Activated T-cell treated with anti-CD3 and anti-CD28 coated beads for 1 hour (primary cell): Measurements from ENCODE around the gene DEPP1.

ENCODE experiments used
- DNase-seq: peaks from one replicate; pipeline ENCODE4 v3.0.0-alpha.2; 2020; ENCODE audit warnings: low read depth

The DEPP1 gene

DNA sequence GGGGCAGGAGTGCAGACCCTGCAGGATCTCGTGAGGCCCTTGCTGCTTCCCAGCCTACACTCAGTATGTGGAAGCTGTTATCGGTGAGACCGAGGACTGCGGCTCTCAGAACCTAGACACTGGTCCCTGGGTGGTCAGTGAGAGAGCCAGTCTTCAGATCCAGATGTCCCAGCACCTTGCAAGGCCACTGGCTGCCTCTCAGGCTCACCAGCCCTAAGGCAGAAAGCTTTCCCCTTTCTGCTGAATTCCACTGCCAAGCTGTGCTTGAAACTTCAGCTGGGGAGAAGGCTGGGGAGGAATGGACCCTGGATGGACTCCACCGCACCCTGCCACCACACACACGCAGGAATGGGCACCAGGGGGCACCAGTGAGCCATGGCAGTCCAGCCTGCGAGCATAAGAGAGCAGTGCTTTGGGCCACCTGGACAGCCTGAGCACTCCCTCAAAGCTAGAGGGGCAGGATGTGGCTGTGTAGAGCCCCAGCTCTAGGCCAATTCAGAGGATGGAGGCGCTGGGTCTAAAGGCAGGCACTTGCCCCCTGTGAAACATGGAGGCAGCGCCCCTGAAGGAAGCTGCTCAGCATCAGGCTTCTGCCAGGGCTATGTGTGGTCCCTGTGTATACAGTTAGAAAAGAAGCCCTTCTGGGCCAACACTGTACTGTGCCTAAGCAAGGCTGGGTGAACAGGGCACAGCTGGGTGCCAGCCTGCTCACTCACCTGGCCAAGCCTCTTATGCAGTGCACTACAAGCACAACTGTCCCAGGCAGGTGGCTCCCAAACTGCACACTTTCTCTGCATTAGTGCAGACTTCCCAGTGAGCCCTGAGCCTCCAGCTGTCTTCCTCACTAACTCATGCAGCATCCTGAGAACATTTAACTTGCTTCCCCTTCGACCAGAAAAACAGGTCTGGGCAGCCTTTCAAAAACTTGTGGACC lies 45.8 kb downstream of the DEPP1 start:
- peak; percentile 85 for DNase-seq

DNA sequence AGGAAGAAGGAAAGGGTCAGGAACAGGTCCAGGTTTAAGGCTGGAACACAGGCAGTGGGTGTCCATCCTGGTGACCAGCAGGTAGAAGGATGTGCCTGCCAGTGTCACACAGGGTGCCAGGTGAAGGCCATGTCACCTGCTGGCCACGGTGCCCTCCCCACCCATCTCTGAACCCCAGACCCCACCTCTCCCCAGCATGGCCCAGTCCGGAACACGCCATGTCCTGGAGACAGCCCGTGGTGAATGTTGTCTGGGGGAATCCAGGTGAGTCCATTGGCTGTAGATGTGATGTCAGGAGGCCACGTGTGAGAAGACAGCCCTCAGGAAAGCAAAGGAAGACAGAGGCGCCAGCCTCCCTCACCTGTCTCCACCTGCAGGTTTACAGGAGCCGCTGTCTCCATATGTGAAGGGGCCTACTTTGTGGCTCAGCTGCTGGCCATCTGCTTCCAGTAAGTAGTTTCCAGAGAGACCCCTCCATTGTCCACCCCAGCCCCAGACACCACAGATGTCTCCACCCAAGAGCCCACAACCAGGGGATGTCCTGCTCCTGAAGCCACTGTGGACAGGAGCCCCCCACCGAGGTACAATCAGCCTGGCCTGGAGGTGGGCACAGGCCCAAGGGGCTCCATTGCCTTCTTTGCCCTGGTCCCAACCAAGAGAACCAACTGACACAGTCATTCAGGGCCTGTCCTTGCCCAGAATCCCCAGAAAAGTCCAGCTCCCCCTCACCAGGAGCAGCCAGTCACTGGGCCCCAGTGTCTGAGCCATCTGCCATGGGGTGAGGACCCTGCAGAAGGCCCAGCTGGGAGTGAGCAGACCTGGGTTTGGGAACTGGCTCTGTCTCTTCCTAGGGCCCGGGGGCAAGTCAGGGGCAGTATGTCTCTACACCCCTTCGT lies 46.7 kb downstream of the DEPP1 start:
- DNase-seq: no peak

DNA sequence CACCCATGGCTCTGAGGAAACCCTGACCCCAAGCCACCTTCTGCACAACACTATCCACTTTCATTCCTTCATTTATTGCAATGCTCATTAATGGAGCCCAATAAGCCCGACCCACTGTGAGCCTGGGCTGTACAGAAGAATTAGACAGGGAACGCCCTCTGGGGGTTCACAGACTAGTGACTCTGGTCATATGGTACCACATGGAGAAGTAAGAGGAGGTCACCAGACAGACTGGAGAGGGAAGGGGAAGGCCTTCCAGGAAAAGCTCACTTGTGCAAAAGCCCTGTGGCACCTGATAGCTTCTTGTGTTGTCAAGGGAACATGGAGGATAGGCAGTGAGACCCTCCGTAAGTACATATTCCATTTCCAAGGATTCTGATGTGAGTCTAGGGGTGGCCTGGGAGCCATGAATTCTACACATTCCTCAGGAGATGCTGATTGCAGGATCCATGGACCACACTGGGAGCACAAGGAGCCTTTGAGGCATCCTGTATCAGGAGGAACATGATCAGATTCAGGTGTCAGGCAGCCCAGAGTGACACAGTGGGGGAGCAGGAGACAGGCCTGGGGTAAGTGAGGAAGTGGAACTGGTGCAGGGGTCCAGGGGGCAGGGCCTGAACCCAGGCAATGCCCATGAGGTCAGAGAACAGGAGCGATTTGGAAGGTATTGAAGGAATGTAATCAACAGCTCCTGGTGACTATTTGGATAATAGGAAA lies 47.5 kb downstream of the DEPP1 start:
- no peak for DNase-seq

- no peak for DNase-seq
Observed at GRCh38 chr10:44929356-44930255, 49.0 kb downstream of the DEPP1 start.

- no peak for DNase-seq
Observed at GRCh38 chr10:44928462-44928861, 50.1 kb downstream of the DEPP1 start.

GRCh38 chr10:44927352-44927751 lies 51.3 kb downstream of the DEPP1 start:
- DNase-seq: no peak

GRCh38 chr10:44926751-44927351 lies 51.8 kb downstream of the DEPP1 start:
- DNase-seq: no peak
